Transverse colon (tissue), 4 donors: Measurements from ENCODE around the gene PPP2R2C. TPM values are rescaled to one million over a fixed set of nuclear protein-coding genes. Genes with fewer than 3 reads are reported as not detected.

Source experiments
- DNase-seq: peaks from one replicate; pipeline ENCODE4 v3.0.0-alpha.2; 2019
- H3K27ac ChIP-seq, 4 donors: fragments of 200-600 bp; sonication (generic); 2 replicates each; pipeline ENCODE4 v1.5.1; 2016 to 2018; ENCODE audit warnings: inconsistent platforms in 4 of 4
- H3K27me3 ChIP-seq: fragments of 200-600 bp; sonication (generic); 2 replicates; pipeline ENCODE4 v1.5.1; 2017; ENCODE audit warnings: inconsistent platforms
- H3K36me3 ChIP-seq, 4 donors: fragments of 200-600 bp; sonication (generic); 2 replicates each; pipeline ENCODE4 v1.5.1; 2017 to 2019; ENCODE audit warnings: inconsistent platforms in 4 of 4
- H3K4me1 ChIP-seq, 4 donors: fragments of 200-600 bp; sonication (generic); 2 replicates each; pipeline ENCODE4 v1.5.1; 2017 to 2020; ENCODE audit warnings: inconsistent platforms in 4 of 4
- H3K4me3 ChIP-seq, 4 donors: fragments of 200-600 bp; sonication (generic); 1 replicate in 1 of 4; 2 replicates in 3 of 4; pipeline versions ENCODE4 v1.5.1 to v1.6.1; 2017 to 2019; ENCODE audit warnings: inconsistent platforms in 4 of 4
- H3K9me3 ChIP-seq, 2 donors: fragments of 200-600 bp; sonication (generic); 2 replicates each; pipeline ENCODE4 v1.5.1; 2017 to 2019; ENCODE audit warnings: inconsistent platforms in 2 of 2
- EP300 ChIP-seq: sonication (generic); formaldehyde crosslinking; IDR thresholded peaks from one replicate; pipeline ENCODE4 v1.6.1; 2017; ENCODE audit warnings: antibody characterized with exemption, low read depth
- POLR2A ChIP-seq: fragments of 450-650 bp; IDR thresholded peaks from one replicate; pipeline ENCODE4 v1.6.1; 2016; ENCODE audit warnings: antibody characterized with exemption, mild to moderate bottlenecking, moderate library complexity
- POLR2AphosphoS5 ChIP-seq, 3 donors: sonication (generic); formaldehyde crosslinking; IDR thresholded peaks; one replicate each; pipeline ENCODE4 v1.6.1; 2016; ENCODE audit warnings: antibody characterized with exemption in 3 of 3
- WGBS, 2 donors: methylation state at CpG; one replicate each; pipeline ENCODE4 v1.1.5; 2018; ENCODE audit warnings: low coverage in 1 of 2; 5-methylcytosine and 5-hydroxymethylcytosine counted together
- in situ Hi-C, 4 donors: fragments of 200-750 bp; cut with MboI; loops; one replicate each; pipeline versions ENCODE4 v1.15.0 to v1.15.1; 2017; ENCODE audit warnings: low sequenced_read_pairs in 3 of 4, low pct_ligation_motif_present in 1 of 4, low pct_unique_long_range_greater_than_20kb in 1 of 4
- intact Hi-C: fragments of 100-400 bp; cut with DNase I; formaldehyde crosslinking; loops from one replicate; pipeline ENCODE4 v1.15.1; 2023; ENCODE audit warnings: low total_unique reads
- total RNA-seq, 4 donors: library from RNA; depleted of rRNA; stranded (reverse); fragments of >200 nt; gene quantifications; one replicate each; pipeline ENCODE4 v1.1.0, GENCODE V29; 2016
- TF ChIP-seq, protein P1 (sequence below), 5 experiments: fragments of 200-600 bp in 3 of 5; fragments of 450-650 bp in 2 of 5; sonication (generic) in 3 of 5; IDR thresholded peaks; 1 replicate in 2 of 5; 2 replicates in 3 of 5; pipeline ENCODE4 v1.5.1; 2016 to 2017; ENCODE audit warnings: antibody characterized with exemption in 5 of 5, inconsistent platforms in 3 of 5, mild to moderate bottlenecking in 2 of 5, moderate library complexity in 1 of 5

Gene PPP2R2C
- total RNA-seq, 4 donors from 2014 or later: 0.27 to 8.8 (median 1.7) TPM

DNA sequence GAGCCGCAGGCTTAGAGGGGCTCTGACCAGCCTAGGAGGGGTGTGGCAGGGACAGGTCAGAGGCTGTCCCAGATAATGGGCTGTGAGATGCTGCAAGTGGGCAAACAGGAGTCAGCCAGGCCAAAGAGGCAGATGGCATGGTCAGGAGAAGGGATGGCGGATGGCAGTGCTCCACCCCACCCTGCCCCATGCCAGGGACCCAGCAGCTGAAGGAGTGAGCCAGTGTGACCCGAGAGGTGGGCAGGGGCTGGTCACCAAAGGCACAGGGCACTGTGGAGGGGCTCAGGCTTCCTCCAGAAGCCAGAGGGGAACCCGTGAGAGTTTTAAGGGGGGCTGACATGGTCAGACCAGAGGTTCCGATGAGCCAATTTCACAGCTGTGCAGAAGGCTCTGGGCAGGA lies 105.8 kb downstream of the PPP2R2C start:
- intact Hi-C loops (no loop called here), in situ Hi-C loops (no loop called here)
- H3K27ac ChIP-seq: no peak overlapping the region
- no peaks in the 10 kb centered on the region for H3K36me3 ChIP-seq
- peaks cover 10% of the 10 kb centered on the region for H3K27me3 ChIP-seq
- H3K4me1 ChIP-seq: no peaks in the 10 kb centered on the region
- TF ChIP-seq POLR2AphosphoS5 (IDR thresholded peaks at IDR 0.05) (no peak), POLR2A (no peak), EP300 (no peak)
- TF ChIP-seq, protein P1, sequence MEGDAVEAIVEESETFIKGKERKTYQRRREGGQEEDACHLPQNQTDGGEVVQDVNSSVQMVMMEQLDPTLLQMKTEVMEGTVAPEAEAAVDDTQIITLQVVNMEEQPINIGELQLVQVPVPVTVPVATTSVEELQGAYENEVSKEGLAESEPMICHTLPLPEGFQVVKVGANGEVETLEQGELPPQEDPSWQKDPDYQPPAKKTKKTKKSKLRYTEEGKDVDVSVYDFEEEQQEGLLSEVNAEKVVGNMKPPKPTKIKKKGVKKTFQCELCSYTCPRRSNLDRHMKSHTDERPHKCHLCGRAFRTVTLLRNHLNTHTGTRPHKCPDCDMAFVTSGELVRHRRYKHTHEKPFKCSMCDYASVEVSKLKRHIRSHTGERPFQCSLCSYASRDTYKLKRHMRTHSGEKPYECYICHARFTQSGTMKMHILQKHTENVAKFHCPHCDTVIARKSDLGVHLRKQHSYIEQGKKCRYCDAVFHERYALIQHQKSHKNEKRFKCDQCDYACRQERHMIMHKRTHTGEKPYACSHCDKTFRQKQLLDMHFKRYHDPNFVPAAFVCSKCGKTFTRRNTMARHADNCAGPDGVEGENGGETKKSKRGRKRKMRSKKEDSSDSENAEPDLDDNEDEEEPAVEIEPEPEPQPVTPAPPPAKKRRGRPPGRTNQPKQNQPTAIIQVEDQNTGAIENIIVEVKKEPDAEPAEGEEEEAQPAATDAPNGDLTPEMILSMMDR (IDR thresholded peaks at IDR 0.05): no peak
- no peak for DNase-seq
- no peak overlapping the region for H3K4me3 ChIP-seq
- no peaks in the 10 kb centered on the region for H3K9me3 ChIP-seq
- 72% methylated on average over 5 of the region's 5 CpGs; no CpG with 5 or more reads in 1 of the 2 donors for WGBS, 2 donors

DNA sequence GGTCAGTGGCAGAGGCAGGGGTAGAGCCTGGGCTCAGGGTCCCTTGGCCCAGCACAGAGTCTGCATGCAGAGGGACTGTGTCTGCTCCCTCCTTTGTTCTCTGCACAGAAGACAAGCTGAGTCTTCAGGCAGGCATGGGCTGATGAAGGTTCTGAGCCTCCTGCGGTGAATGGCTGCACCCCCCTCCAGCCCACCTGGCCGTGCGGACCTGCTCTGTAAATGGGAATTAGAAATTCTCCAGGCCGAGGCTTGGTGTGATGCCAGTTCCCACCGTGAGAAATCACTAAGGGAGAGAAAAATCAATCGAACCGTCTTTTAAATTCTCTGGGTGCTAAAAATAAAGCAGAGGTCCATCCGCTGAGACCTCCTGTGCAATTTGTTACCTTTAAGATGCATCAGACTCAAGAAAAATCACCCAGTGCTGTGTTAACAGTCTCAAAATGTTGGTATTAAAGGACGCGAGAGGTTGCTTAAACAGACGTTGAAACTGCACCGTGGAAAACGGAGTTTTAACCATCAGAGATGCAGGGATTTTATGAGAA lies 106.8 kb downstream of the PPP2R2C start:
- in situ Hi-C loops: no loop called here
- Histone ChIP-seq H3K4me1 (no peaks in the 10 kb centered on the region), H3K36me3 (no peaks in the 10 kb centered on the region), H3K9me3 (no peaks in the 10 kb centered on the region), H3K27me3 (peaks cover 10% of the 10 kb centered on the region), H3K27ac (no peak overlapping the region), H3K4me3 (no peak overlapping the region)
- TF ChIP-seq, protein P1 (IDR thresholded peaks at IDR 0.05): no peak
- TF ChIP-seq EP300 (no peak), POLR2A (no peak), POLR2AphosphoS5 (IDR thresholded peaks at IDR 0.05) (no peak)
- 70 to 80% methylated on average over 8 to 13 of the region's 13 CpGs for WGBS, 2 donors
- intact Hi-C loops: no loop called here
- DNase-seq: no peak

DNA sequence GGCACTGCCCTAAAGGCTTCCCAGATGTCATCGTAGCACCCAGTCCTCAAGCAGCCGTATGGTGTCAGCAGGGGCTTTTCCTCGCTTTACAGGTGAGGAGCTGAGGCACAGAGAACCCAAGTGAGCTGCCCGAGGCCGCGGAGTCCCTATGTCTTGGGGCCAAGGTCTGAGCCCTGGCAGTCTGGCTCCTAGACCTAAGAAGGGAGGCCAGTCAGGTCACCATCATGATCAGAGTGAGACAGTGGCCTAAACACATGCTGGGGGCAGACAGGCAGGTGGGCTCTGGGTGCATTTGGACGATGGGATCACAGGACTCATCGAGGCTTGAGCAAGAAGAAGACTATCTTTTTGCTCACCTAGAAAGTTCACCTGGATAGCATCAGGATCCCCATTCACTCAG lies 107.8 kb downstream of the PPP2R2C start:
- in situ Hi-C loops: no loop called here
- peaks cover 0 to 8% (median 0%) of the 10 kb centered on the region in 4 donors for H3K4me1 ChIP-seq
- peaks cover 10% of the 10 kb centered on the region for H3K27me3 ChIP-seq
- intact Hi-C loops: no loop called here
- H3K9me3 ChIP-seq: no peaks in the 10 kb centered on the region
- no peaks in the 10 kb centered on the region for H3K36me3 ChIP-seq
- TF ChIP-seq POLR2A (no peak), EP300 (no peak), POLR2AphosphoS5 (IDR thresholded peaks at IDR 0.05) (no peak)
- TF ChIP-seq, protein P1 (IDR thresholded peaks at IDR 0.05): no peak
- DNase-seq: no peak
- no peak overlapping the region for H3K4me3 ChIP-seq
- H3K27ac ChIP-seq: no peak overlapping the region
- WGBS, 2 donors: 86% methylated on average over 8 of the region's 8 CpGs; no CpG with 5 or more reads in 1 of the 2 donors

DNA sequence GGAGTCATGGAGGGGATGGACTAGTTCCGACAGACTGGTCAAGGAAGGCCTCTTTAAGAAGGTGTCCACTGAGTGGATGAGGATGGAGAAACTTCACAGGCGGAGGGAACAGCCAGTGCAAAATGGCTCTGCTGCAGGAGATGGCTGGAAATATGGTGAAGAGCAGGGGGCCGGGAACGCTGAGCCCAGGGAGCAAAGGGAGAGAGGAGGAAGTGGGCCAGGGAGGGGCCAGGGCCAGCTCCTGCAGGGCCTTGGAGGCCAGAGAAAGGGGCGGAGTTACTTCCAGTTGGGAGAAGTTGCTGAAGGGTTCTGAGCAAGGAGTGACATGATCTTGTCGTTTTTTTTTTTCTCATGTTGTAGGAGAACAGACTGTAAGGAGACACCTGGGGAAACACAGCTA lies 108.3 kb downstream of the PPP2R2C start:
- no peak overlapping the region for H3K4me3 ChIP-seq
- in situ Hi-C loops (no loop called here), intact Hi-C loops (no loop called here)
- TF ChIP-seq POLR2A (no peak), EP300 (no peak)
- no peak for DNase-seq
- no peak overlapping the region for H3K27ac ChIP-seq
- no peaks in the 10 kb centered on the region for H3K9me3 ChIP-seq
- peaks cover 0 to 10% (median 0%) of the 10 kb centered on the region in 4 donors for H3K4me1 ChIP-seq
- no peaks in the 10 kb centered on the region for H3K36me3 ChIP-seq
- H3K27me3 ChIP-seq: peaks cover 10% of the 10 kb centered on the region
- WGBS, 2 donors: 62 to 76% methylated on average over 5 to 6 of the region's 6 CpGs

DNA sequence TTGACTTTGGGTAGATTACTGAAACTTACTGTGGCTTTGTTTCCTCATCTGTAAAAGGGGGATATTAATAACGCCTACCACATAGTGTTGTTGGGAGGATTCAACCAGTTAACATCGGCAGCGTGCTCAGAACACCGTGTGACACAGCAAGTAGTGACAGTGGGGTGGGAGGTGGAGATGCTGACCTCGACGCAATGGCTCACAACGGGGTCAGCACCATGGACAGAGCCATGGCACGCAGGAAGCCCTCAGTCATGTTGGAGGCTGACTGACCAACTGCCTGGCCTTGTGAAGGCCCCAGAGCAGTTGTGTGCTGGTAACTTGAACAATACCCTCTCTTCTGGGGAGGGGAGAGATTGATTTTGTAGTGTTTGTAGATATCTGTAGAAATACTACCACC lies 109.5 kb downstream of the PPP2R2C start:
- intact Hi-C loops: no loop called here
- in situ Hi-C loops: no loop called here
- H3K36me3 ChIP-seq: no peaks in the 10 kb centered on the region
- peaks cover 4% of the 10 kb centered on the region for H3K27me3 ChIP-seq
- TF ChIP-seq EP300 (no peak), POLR2AphosphoS5 (IDR thresholded peaks at IDR 0.05) (no peak), POLR2A (no peak)
- TF ChIP-seq, protein P1 (IDR thresholded peaks at IDR 0.05): no peak
- no peak overlapping the region for H3K4me3 ChIP-seq
- H3K9me3 ChIP-seq: no peaks in the 10 kb centered on the region
- no peak for DNase-seq
- 20 to 55% methylated on average over 1 to 8 of the region's 8 CpGs for WGBS, 2 donors
- H3K4me1 ChIP-seq: peaks cover 0 to 10% (median 0%) of the 10 kb centered on the region in 4 donors
- H3K27ac ChIP-seq: no peak overlapping the region
